GM12875 (cell line): ENCODE results near the gene CHPF2.

Experiments
- H3K4me3 ChIP-seq: one replicate; pipeline ENCODE4 v1.5.1; 2011; ENCODE audit warnings: low read depth, low read length, control low read depth
- CTCF ChIP-seq: IDR thresholded peaks from 2 replicates; pipeline ENCODE4 v1.5.1; 2011; ENCODE audit warnings: low read depth, mild to moderate bottlenecking, control low read depth, inconsistent platforms, low read length, moderate library complexity, borderline replicate concordance; ENCODE audit not compliant: insufficient read depth

The CHPF2 gene

GRCh38 chr7:151197932-151198331 lies 34.4 kb upstream of the CHPF2 start:
- H3K4me3 ChIP-seq = no peak overlapping the region
- no peak for TF ChIP-seq CTCF

DNA sequence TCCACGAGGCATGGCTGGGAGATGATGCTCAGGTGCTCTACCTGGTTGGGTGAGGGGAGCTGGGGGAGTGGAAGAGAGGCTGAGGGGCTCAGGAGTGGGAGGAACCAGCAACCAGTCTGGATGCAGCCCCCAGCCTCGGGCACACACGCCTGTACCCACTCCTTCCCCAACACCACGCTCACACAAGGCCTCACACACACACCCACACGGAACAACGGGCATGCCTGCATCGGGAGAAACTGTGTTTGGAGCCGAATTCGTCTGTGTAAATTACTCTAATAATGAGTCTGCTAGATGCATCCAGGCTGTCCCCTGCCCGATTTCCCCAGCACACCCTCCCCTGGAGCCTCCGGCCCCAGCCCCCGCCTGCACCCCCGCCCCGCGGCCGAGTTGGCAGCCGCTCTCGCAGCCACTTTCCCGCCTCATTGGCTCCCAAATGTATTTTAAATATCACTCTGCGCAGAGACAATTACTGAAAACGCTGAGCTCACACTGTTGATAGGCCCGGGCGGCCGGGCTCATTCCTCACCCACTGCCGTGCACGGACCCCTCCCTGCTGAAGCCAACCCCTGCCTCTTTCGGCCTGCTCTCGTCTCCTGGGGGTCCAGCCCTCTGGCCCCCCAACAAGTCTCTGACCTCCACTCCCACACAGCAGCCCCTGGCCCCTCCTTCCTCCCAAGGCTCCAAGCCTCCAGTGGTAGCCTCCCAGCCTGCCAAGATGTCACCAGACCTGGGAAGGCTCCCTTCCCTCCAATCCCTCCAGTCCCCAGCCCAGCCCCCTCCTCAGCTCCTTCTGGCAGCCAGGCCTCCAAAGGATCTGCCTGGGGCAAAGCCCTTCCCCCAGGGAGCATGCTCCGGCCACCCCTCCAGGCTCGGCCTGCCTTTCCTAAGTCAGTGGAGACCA lies 33.1 kb upstream of the CHPF2 start:
- H3K4me3 ChIP-seq = no peak overlapping the region
- TF ChIP-seq CTCF = no peak

GRCh38 chr7:151201344-151201743 lies 30.9 kb upstream of the CHPF2 start:
- no peak for TF ChIP-seq CTCF
- H3K4me3 ChIP-seq = no peak overlapping the region

DNA sequence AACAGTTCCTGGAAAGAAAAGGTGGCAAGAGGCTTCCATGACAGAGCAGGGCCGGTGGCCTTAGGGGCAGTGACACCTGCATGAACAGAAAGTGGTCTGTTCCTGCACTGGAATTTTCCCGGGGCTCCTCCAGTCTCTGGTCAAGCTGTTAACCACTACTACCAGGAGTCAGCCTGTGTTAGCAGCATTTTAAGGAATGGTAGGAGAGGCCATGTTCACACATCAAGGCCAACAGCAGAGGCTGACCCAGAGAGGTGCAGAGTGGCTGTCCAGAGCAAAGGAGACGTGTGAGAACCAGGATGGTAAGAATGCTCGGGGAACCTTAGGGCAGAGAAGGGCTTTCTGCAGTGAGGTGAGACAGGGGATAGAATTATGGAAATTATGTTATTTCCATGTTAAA lies 30.5 kb upstream of the CHPF2 start:
- no peak for TF ChIP-seq CTCF
- H3K4me3 ChIP-seq = no peak overlapping the region

DNA sequence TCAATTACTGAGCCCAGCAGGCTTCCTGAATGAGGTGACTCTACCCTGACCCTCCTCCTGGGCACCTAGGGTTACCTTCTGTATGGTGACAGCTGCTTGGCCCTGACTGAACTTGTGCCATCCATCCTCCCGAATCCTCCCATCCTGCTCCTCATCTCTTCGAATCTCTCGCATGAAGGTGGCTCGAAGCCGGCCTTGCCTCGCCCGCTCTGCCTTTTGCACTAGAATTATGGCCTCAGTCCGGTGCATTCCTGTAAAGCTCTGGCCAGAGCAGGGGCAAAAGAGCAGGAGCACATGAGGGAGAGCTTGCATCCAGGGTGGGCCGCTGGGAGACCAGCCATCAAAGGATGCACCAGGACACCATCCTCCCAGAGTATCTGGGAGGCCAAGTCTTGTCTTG lies 29.4 kb upstream of the CHPF2 start:
- no peak for TF ChIP-seq CTCF

DNA sequence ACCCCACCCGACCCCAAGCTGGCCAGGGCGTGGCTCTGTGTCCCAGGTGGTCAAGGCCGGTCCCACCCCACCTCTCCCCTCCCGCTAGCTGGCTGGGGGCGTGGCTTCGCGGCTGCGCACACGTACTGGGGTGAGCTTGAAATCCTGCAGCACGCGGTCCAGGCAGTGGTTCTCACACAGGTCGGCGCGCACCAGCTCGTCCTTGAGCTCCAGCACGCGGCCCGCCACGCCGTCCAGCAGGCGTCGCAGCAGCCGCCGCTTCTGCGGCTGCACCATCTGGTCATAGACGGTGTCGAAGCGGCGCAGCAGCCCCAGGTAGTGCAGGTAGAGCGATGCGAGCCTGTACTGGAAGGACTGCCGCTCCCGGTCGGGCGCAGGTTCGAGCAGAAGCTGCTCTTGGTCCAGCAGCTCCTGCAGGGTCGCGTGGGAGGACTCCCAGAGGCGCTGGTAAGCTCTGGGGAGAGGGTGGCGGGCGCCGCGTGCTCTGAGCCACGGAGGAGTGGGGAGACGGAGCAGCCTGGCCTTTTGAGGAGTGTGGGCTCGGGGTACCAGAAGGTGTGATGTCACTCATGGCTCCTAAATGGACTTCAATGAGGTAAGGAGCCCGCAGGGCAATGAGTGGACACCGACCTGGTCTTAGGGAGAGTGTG lies 27.8 kb upstream of the CHPF2 start:
- TF ChIP-seq CTCF = no peak
- H3K4me3 ChIP-seq = no peak overlapping the region

More for the DNA sequence above, 29.4 kb upstream of the CHPF2 start:
- no peak overlapping the region for H3K4me3 ChIP-seq

GRCh38 chr7:151205730-151206129 lies 26.6 kb upstream of the CHPF2 start:
- no peak overlapping the region for H3K4me3 ChIP-seq
- TF ChIP-seq CTCF = no peak
